SH-SY5Y (cell line): ENCODE measurements around the gene EPS8L2.

ENCODE experiments used
- GATA2 ChIP-seq: IDR thresholded peaks from 2 replicates; pipeline ENCODE4 v1.6.1; 2011; ENCODE audit warnings: mild to moderate bottlenecking, low read depth, low read length
- GATA3 ChIP-seq: IDR thresholded peaks from 2 replicates; pipeline ENCODE4 v1.6.1; 2011; ENCODE audit warnings: low read depth, mild to moderate bottlenecking, low read length, moderate library complexity

Gene EPS8L2

GRCh38 chr11:705646-706438 lies at the start of gene EPS8L2:
EPS8L2 (plus strand) TSS chr11:706231; CDS start chr11:709408, 3,177 bp downstream.
- TF ChIP-seq GATA3 (no peak), GATA2 (no peak)

GRCh38 chr11:656426-656825 lies 49.6 kb upstream of the EPS8L2 start:
- TF ChIP-seq GATA2, result no peak
- no peak for TF ChIP-seq GATA3

- TF ChIP-seq GATA3, result no peak
- no peak for TF ChIP-seq GATA2
Observed at GRCh38 chr11:656866-657265, 49.2 kb upstream of the EPS8L2 start.

- TF ChIP-seq GATA3, result no peak
- no peak for TF ChIP-seq GATA2
Observed at GRCh38 chr11:657691-658126, 48.3 kb upstream of the EPS8L2 start.

- TF ChIP-seq GATA2, result no peak
- TF ChIP-seq GATA3, result no peak
Observed at GRCh38 chr11:659532-660085, 46.4 kb upstream of the EPS8L2 start.

GRCh38 chr11:660281-660680 lies 45.8 kb upstream of the EPS8L2 start:
- TF ChIP-seq GATA3 (no peak), GATA2 (no peak)

- TF ChIP-seq GATA3 (no peak), GATA2 (no peak)
Observed at GRCh38 chr11:660681-661444, 45.2 kb upstream of the EPS8L2 start.

GRCh38 chr11:662689-663274 lies 43.2 kb upstream of the EPS8L2 start:
- TF ChIP-seq GATA3 (no peak), GATA2 (no peak)

GRCh38 chr11:665062-665703 lies 40.8 kb upstream of the EPS8L2 start:
- no peak for TF ChIP-seq GATA3
- no peak for TF ChIP-seq GATA2

- TF ChIP-seq GATA3 (no peak), GATA2 (no peak)
Observed at GRCh38 chr11:665704-666281, 40.2 kb upstream of the EPS8L2 start.

- no peak for TF ChIP-seq GATA2
- no peak for TF ChIP-seq GATA3
Observed at GRCh38 chr11:673866-674265, 32.2 kb upstream of the EPS8L2 start.

- TF ChIP-seq GATA3, result no peak
- TF ChIP-seq GATA2, result no peak
Observed at GRCh38 chr11:674406-674805, 31.6 kb upstream of the EPS8L2 start.

- TF ChIP-seq GATA3 (no peak), GATA2 (no peak)
Observed at GRCh38 chr11:678297-678696, 27.7 kb upstream of the EPS8L2 start.
